ENCODE measurements around the gene BHLHE23.

The BHLHE23 gene

GRCh38 chr20:62991196-62991807 lies 15.5 kb downstream of the BHLHE23 start:
- ChIA-PET POLR2A (ENCODE audit: low non-redundant PET) (no interaction called here), CTCF (interaction anchor here (0.8 to 2.0 kb wide), 3 partner anchors 18 to 92 kb away, joined by 3 to 10 read pairs (median 6); no protein-coding TSS in a partner anchor)
- no peak overlapping the region for H3K27ac ChIP-seq
- DNase-seq (ENCODE audit: low spot score), result no peak
- no peak for TF ChIP-seq CTCF (conservative IDR thresholded peaks at IDR 0.05; ENCODE audit: low read depth)

GRCh38 chr20:62990306-62990825 lies 16.4 kb downstream of the BHLHE23 start:
- no peak overlapping the region for H3K27ac ChIP-seq
- no peak for TF ChIP-seq CTCF (conservative IDR thresholded peaks at IDR 0.05; ENCODE audit: low read depth)
- POLR2A ChIA-PET (ENCODE audit: low non-redundant PET), result no interaction called here
- CTCF ChIA-PET, result interaction anchor here (1.4 to 2.0 kb wide), 2 partner anchors 17 to 19 kb away, joined by 6 to 10 read pairs; no protein-coding TSS in a partner anchor
- DNase-seq (ENCODE audit: low spot score), result no peak

GRCh38 chr20:62989201-62989601 lies 17.6 kb downstream of the BHLHE23 start:
- ChIA-PET CTCF (no interaction called here), POLR2A (ENCODE audit: low non-redundant PET) (no interaction called here)
- no peak for DNase-seq (ENCODE audit: low spot score)
- H3K27ac ChIP-seq, result no peak overlapping the region
- TF ChIP-seq CTCF (conservative IDR thresholded peaks at IDR 0.05; ENCODE audit: low read depth), result no peak

GRCh38 chr20:62987114-62987513 lies 19.6 kb downstream of the BHLHE23 start:
- POLR2A ChIA-PET (ENCODE audit: low non-redundant PET), result no interaction called here
- TF ChIP-seq CTCF (conservative IDR thresholded peaks at IDR 0.05; ENCODE audit: low read depth), result no peak
- no peak overlapping the region for H3K27ac ChIP-seq
- CTCF ChIA-PET, result interaction anchor here (0.6 to 1.5 kb wide), 3 partner anchors 15 to 280 kb away, joined by 4 read pairs; no protein-coding TSS in a partner anchor
- no peak for DNase-seq (ENCODE audit: low spot score)

- H3K27ac ChIP-seq, result no peak overlapping the region
- DNase-seq (ENCODE audit: low spot score), result no peak
- TF ChIP-seq CTCF (conservative IDR thresholded peaks at IDR 0.05; ENCODE audit: low read depth), result no peak
- CTCF ChIA-PET, result interaction anchor here (0.6 to 0.9 kb wide), 2 partner anchors 15 to 23 kb away, joined by 3 to 4 read pairs; no protein-coding TSS in a partner anchor
- POLR2A ChIA-PET (ENCODE audit: low non-redundant PET), result no interaction called here
These were observed 20.4 kb downstream of the BHLHE23 start for GRCh38 chr20:62986257-62986800.

- ChIA-PET POLR2A (ENCODE audit: low non-redundant PET) (no interaction called here), CTCF (interaction anchor here (0.7 to 0.9 kb wide), 3 partner anchors 11 to 24 kb away, joined by 3 to 4 read pairs (median 3); no protein-coding TSS in a partner anchor)
- no peak for DNase-seq (ENCODE audit: low spot score)
- no peak for TF ChIP-seq CTCF (conservative IDR thresholded peaks at IDR 0.05; ENCODE audit: low read depth)
- no peak overlapping the region for H3K27ac ChIP-seq
These were observed 21.4 kb downstream of the BHLHE23 start for GRCh38 chr20:62985444-62985778.

Data from RWPE1 (cell line).